HG03571 (cell line): ENCODE data around the gene STK35.

Experiments used
- ATAC-seq: cut with Tn5 transposase; IDR thresholded peaks from one replicate; pipeline ENCODE4 v1.9.1; 2021; ENCODE audit not compliant: unreplicated experiment

STK35 gene

DNA sequence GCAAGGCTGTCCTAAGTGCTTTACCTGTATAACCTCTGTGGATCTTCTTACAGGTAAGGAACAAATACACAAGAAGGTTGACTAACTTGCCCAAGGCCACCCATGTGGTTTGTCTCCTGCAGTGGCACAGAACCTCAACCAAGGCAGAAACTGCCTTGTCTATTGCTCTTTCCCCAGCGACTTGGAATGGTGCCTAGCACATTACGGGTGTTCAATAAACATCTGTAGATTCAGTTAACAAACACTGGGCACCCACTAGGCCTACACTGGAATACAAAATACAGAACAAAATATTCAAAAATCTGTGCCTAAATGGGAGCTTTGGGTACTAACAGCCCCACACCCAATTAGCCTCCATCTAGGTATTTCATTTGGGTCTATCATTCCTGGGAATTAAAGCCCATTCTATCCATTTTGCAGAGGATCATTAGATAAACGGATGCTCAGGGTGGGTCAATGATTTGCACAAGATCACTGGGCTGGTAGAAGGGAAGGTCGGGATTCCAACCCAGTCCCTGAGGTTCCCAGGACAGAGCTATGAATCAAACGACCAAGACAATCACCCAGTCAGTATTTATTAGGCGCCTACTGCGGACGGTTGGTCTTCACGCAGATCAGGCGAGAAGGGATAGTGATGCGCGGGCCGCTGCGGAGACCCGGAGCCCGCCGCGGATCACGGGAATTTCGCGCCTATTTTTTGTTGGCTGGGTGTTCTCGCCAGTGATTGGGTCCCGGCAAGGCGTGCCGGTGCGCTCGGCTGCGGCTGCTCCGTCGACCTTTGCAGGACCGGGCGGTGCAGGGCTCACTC is at the start of gene STK35:
STK35 (plus strand) TSS at position 771 of the 808 bp plus-strand sequence. CDS start 55 bp downstream, outside the sequence.
- peak; percentile 41 for ATAC-seq

DNA sequence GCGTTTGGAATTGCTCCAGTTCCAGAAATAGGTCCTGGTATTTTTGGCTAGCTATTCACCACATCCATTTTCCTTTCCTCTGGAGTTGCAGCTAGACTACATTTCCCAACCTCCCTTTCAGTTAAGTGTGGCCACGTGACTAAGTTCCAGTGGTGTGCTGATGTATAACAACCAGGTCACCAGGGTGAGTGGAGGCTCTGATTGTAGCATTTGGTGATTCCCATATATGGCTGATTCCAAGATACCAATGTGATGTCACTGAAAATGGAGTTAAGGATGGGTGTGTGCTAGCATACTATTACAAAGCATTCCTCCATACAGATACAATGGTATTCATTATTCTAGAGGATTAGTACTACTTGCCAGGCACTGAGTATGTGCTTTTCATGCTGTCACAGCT is 49.7 kb upstream of the STK35 start:
- ATAC-seq: no peak

DNA sequence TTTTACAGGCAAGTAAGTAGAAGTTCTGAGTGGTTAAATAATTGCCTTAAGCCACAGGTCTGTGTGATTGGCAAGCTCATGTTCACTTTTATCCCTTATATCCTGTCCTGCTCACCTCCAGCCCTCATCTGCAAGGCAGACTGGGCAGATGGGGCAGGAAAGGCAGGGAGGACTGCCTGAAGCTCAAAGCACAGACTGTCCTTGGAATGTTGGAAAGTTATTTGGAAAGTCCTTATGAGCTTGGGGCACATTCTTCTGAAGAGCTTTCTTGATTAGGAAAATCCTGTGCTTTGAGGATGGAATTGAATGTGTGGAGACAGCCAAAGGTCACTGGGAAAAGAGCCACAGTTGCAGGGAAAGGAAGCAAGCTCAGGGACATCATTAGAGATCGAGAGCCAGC is 48.9 kb upstream of the STK35 start:
- ATAC-seq: no peak

DNA sequence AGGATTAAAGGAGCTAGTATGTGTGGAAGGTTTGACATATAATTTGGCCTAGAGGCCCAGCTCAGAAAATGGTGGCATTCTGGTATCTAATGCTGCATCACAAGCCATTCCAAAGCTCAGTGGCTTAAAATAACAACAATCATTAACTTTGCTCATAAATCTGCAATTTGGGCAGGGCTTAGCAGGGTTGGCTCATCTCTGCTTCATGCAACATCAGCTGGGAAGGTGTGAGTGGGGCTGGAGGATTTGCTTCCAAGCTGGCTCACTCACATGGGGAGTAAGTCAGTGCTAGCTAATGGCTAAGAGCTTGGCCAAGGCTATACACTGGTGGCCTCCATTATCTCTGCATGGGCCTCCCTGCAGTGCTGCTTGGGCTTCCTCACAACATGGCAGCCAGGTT is 48.0 kb upstream of the STK35 start:
- ATAC-seq: no peak

DNA sequence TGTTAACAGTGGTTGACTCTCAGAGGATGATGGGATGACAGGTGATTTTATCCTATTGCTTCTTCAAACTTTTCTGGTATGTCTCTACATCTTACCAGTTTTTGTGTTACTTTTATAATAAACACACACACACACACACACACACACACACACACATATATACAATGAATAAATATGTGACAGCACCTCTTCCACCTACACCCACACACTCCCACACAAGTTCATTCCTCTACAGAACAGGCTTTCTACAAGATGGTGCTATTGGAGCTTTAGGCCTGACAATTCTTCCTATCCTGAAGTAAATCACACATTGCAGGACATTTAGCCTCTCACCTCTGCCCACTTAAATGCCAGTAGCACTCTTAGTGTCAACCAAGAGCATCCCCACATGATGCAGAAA is 46.7 kb upstream of the STK35 start:
- no peak for ATAC-seq

DNA sequence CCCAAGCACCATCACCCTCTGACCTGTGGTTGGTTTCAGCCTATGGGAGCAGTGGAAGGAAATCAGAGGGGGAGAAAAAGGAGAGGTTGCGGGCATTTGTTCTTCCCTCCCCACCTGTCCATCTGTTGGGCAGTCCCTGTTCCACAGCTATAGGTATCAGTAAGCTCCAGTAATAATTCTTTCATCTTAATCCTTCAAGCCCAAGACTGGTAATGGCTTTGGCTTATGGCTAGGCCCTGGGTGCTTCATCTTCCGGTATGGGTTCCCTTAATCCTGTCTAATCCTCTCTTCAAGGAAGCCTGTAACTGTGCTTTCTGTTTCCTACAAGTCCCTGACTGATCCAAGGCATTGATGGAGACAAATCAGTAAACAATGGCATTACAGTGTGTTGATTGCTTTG is 42.2 kb upstream of the STK35 start:
- ATAC-seq: no peak

DNA sequence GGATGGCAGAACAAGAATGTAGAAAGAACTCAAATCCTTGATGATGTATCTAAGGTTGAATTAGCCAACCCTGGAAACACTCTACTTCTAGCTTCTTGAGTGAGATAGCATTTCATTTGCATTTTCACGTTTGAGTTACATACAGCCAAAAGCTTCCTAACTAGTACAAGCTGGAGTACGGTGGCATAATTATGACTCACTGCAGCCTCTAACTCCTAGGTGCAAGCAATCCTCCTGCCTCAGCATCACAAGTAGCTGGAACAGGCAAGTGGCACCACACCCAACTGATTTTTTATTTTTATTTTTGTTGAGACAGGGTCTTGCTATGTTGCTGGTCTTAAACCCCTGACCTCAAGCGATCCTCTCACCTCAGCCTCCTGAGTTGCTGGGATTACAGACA is 36.5 kb upstream of the STK35 start:
- no peak for ATAC-seq

DNA sequence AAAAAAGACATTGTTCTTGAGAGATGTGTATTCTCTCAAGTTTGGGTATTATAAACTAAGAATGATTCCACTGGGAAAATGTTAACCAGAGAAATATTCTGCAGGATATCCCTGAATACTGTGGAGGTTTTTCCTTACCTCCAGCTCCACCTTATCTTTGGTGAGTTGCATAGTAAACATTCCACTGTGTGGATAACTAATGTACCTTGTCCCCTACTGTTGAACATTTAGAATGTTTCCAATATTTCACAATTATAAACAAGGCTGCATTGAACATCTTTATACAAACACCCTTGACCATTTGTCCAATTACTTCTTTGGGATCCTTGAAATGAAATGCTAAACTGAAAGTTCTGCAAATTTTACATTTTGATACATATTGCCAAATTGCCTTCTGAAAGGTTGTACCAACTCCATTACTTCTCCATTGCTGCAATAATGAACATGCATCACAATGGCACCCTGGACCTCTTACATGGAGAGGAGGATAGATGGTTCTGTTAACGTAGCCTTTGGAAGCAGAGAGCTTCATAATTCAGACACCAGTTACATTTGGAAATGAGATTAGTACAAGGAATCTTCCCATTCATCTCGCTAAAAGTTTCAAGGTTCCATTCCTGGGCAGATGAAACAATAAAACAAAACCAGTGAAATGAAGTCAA is 35.0 kb upstream of the STK35 start:
- no peak for ATAC-seq

DNA sequence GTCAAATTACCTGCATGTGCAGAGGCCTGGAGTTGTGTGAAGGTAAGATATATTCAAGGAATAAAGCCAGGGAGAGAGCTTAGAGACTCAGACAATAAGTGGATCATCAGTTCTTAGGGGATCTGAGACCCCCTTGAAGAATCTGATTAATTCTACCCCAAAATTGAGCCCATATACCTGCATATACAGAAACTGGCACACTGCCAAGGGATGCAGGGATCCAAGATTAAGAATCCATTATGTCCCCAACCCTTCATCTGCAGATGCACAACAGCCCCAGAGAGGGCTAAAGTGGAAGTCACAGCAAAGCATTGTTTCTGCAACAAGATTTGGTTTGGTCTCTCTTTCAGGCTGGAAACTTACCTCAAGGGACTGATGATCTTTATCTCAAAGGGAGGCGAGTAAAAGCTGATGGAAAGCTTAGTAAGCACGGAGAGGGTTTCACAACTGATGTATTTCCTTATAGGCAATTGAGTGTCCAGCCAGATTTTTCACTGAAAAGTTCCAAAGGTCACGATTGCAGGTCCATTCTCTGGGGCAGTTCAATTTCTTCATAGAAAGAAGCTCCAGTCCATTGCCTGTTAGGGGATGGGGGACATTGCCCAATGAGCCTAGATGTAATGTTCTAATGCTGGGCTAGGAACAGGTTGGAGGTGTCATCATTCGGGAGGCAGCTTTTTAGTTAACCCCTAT is 20.9 kb upstream of the STK35 start:
- ATAC-seq: no peak

DNA sequence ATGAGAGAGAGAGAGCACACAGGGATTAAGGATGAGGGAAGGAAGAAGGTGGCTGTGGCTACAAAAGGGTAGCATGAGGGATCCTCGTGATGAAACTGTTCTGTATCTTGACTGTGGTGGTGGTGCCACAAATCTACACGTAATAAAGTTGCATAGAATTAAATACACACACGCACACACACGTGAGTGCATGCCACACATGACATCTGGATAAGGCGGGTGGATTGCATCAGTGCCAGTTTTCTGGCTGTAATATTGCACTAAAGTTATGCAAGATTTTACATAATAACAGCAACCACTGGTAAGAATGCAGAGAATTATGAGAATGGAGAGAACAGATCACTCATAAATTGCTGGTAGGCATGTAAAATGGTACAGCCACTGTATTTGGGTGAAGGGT is 16.9 kb upstream of the STK35 start:
- no peak for ATAC-seq

DNA sequence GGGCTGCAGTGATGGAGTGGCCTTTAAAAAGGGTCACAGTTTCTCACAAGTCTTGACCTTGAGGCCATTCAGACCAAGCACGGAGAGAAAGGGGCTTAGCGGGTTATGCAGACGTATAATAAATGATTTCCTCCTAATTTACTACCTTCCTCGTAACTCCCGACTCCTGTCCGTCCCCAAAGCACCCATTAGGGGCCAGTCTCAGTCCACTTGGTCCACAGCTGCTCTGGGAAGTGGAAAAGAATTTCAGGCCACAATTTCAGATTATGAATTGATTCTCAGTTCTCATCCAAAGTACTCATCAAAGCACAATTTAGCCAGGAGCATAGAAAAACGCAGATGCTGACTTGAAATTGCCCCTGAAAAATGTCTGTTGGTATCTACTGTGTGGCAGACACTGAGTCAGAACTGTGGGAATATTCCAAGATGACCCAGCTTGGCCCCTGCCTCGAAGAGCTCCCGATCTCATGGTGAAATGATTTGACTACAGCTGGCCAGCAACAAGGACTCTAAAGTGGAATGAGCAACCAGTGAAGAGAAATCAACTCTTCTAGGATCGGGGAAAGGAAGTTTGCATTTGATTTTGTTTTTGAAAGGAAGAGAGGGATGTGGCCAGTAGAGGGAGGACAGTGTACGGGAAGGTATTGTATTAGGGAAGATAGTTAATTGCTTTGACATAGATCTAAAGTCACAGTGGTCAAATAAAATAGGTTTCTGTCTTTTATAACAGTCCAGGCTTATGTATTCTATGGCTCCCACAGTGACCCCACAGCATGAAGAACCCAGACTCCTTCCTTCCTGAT is 15.2 kb upstream of the STK35 start:
- ATAC-seq: no peak

DNA sequence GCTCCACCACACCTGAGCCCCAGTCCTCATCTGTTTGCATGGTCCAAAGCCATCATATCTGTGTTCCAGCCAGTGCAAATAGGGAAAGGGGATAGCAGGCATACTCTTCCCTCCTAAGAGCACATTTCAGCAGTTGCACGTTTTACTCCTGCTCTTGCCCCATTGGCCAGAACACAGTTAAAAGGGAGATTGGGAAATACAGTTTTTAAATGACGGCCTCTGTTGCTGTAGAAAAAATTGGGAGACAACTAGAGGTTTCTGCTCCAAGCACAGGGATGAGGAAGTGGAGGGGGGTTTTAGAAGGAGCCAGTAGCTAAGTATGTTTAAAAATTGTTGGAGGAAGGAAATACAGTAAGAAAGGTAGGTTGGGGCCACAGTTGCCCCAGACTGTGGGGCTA is 14.6 kb upstream of the STK35 start:
- no peak for ATAC-seq

DNA sequence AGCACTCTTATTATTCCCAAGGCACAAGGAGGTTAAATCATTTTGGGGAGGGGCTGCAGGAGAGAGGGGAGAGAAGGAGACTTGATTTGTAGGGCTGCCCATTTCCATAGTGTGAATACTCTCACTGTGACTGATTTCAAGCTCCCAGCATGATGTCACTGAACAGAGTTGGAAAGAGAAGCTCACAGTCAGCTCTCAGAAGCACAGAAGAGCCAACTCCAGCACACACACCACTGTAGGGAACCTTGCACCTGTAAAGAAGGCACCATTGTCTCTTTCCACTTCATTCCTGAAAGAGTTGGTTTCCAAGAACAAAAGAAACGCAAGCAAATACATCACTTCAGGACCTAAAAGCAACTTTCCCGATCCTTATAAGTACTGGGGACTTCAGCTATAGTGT is 12.7 kb upstream of the STK35 start:
- ATAC-seq: no peak

DNA sequence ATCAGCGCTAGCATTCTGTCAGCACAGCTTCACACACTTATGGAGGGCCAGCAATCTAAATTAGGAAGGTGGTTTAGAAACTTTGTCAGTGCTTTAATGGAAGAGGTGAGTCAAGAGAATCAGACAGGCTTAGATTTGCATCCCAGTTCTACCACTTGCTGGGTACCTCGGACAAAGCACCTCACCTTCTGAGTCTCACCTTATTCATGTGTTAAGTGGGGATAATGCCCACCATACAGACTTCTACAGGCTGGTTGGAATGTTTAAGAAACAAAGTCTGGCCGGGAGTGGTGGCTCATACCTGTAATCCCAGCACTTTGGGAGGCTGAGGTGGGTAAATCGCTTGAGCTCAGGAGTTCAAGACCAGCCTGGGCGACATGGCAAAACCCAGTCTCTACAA is 12.2 kb upstream of the STK35 start:
- ATAC-seq: no peak

DNA sequence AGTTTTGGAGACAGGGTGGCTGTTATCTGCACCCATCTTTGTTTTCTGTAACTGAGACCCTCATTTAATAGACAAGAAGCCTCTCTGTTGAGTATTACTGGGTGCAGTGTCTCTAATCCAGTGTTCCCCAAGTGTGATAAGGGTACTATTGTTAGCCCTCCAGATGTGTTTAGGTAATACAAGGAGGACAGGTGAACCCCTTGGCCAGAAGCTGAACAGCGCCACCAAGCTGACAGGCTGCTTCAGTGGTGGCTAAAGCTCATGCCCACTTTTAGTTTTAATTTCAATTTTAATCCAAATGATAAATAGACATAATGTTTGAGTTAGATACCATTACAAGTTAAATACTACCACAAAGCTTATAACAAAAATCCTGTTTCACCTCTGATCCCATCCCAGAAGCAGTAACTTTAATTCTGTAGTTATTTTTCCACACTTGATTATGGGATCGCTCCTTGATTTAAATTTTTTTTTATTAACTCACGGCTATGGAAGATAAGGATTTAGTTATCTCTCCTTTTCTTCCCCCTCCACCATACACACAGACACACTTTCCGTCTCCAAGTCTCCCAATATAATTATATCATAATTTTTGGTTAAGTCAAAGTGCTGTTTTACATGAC is 8.4 kb upstream of the STK35 start:
- ATAC-seq: no peak

DNA sequence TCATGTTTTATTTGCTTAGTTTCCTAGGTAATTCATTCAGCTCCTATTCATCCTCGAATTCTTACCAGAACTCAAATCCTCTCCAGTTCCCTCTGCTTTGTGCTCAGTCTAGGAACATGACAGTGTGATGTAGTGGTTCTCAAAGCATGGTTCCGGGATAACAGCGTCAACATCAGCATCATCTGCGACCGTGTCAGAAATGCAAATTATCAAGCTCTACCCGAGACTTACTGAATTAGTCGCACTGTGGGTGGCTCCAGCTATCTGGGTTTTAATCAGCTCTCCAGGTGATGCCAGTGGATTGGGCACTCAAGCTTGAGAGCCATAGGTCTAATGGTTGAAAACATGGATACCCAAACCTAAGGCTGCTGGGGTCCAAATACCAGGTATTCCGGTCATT is 7.7 kb upstream of the STK35 start:
- no peak for ATAC-seq

DNA sequence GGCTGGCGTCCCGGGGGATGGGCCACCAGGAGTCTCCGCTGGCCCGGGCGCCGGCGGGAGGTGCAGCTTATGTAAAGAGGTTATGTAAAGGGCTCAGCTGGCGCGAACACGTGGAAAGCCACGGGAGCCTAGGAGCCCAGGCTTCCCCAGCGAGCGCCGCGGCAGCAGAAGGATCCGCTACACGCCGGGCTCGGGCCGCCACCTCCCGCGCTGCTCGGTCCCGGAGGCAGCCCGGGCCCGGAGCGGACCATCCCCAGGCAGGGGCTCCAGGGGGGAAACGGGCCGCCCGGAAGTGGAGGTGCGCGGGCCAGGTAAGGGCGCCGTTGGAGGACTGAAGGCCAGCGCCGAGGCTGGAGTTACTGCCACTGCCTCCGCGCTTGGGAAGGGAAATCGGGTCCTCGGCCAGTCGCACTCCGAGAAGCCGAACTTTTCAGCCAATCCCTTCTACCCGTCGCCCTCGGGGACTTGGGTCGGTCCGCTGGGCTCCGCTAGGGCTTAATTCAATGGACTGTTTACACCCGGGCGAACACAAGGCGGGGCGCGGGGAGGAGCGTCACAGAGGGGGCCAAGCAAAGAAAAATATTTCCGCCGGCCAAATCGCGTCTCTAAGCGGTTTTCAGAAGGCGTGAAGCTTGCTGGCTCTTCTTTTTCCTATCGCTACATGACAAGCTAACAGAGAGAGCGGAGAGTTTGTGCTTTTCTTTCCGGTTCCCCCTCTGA is 398 bp downstream of the STK35 start:
- peak; percentile 67 for ATAC-seq

DNA sequence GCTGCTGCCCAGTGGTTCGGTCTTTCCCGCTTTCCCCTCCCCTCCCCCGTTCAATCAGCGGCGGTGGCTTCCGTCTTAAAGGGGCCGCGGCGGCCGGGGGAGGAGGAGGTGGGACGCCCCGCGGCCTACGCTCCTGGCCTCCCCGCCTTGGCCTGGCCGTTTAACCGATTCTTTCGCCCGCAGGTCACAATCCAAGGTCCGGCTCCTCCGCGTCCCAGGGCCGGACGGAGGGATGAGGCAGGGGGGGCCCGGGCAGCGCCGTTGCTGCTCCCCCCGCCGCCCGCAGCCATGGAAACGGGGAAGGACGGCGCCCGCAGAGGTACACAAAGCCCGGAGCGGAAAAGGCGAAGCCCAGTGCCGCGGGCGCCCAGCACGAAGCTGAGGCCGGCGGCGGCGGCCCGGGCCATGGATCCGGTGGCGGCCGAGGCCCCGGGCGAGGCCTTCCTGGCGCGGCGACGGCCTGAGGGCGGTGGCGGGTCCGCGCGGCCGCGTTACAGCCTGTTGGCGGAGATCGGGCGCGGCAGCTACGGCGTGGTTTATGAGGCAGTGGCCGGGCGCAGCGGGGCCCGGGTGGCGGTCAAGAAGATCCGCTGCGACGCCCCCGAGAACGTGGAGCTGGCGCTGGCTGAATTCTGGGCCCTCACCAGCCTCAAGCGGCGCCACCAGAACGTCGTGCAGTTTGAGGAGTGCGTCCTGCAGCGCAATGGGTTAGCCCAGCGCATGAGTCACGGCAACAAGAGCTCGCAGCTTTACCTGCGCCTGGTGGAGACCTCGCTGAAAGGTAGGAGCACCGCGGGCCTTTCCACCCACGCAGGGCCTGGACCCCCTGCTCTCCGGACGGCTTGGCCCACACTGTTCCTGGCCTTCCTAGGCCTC is 1.2 kb downstream of the STK35 start:
- ATAC-seq: peak; percentile 52

DNA sequence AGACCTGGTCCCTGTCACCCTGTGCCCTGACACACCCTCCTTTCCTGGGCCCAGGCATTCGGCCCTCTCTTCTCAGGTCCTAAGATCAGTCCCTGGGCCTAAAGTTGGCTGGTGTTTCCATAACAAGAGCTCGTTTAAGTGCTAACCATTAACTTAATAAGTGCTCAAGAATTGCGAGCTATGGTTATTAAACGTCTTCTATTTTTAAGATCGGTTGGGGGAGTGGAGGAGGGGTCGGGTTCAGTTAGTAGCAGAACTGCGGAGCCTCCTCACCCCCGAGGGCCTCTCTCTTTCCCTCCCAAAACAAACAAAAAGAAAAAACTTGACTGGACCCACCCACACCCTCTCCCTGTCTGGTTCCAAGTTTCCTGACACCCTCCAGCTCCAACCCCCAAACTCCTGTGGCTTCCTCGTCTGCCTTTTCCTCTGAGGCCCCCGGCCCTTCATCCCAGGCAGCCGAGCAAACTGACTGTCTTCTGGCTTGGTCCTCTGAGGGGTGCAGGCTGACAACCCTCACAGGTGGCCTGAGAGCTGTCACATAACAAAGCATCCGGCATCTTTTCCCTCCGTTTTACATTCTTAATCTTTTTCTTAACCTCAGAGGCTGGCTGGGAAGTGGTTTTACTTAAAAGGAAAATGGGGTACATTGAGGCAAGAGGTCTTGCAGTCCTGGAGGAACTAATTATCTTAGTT is 2.0 kb downstream of the STK35 start:
- no peak for ATAC-seq
